Lower leg skin (tissue), 4 donors: Measurements from ENCODE around the gene ARMH1. TPM values are rescaled to one million over a fixed set of nuclear protein-coding genes. Genes with fewer than 3 reads are reported as not detected.

ENCODE experiments used
- DNase-seq, 2 donors: peaks; one replicate each; pipeline ENCODE4 v3.0.0-alpha.2; 2019; ENCODE audit warnings: low spot score in 2 of 2
- H3K4me3 ChIP-seq: fragments of 200-600 bp; sonication (generic); 2 replicates; pipeline ENCODE4 v1.5.1; 2017; ENCODE audit warnings: mild to moderate bottlenecking, low read depth; ENCODE audit not compliant: poor library complexity, severe bottlenecking
- POLR2A ChIP-seq, 2 donors: fragments of 450-650 bp; IDR thresholded peaks; one replicate each; pipeline ENCODE4 v1.6.1; 2016 to 2017; ENCODE audit warnings: antibody characterized with exemption in 2 of 2, mild to moderate bottlenecking in 1 of 2, moderate library complexity in 1 of 2
- WGBS, 2 donors: methylation state at CpG; one replicate each; pipeline ENCODE4 v1.1.5; 2018; 5-methylcytosine and 5-hydroxymethylcytosine counted together
- intact Hi-C: fragments of 100-400 bp; cut with DNase I; formaldehyde crosslinking; loops from one replicate; pipeline ENCODE4 v1.15.0; 2023; ENCODE audit warnings: low total_unique reads
- total RNA-seq, 4 donors: library from RNA; depleted of rRNA; stranded (reverse); fragments of >200 nt; gene quantifications; one replicate each; pipeline ENCODE4 v1.1.0, GENCODE V29; 2016
- TF ChIP-seq, protein P1 (sequence below), 3 donors: fragments of 450-650 bp; IDR thresholded peaks; one replicate each; pipeline ENCODE4 v1.5.1; 2016; ENCODE audit warnings: antibody characterized with exemption in 3 of 3, mild to moderate bottlenecking in 3 of 3, moderate library complexity in 2 of 3

ARMH1 gene
- total RNA-seq, 4 donors from 2014 or later: 2.7 TPM; not detected in 3

DNA sequence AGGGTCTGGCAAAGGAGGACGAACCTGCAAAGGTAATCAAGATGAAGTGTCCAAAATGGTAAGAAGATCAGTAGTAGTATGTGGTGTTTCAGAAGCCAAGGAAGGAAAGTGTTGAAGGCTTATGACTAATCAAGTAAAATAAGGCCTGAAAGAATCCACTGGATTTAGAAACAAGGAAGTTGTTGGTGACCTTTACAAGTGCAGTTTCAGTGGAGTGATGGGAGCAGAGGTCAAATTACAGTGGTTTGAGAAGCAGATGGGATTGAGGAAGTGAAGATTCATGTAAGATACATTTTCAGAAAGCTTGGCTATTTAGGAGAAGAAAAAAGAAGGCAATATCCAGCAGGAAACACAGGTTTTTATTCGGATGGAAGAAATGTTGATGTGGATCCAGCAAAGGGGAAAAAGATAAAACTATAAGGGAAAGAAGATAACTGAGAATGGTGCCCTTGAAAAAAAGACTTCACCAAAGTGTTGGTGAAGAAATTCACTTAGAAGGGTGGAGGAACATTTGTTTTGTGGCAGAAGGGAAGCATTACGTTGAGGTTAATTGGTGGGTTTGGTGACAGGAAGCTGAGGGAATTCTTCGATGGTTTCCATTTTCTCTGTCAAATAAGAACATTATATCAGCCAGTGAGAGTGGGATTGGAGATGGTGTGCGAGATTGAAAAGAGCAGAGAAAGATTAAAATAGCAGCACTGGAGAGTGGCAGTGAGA lies 2.1 kb downstream of the ARMH1 start:
- DNase-seq: no peak
- 65 to 76% methylated on average over 5 of the region's 5 CpGs for WGBS, 2 donors
- no peak overlapping the region for H3K4me3 ChIP-seq
- intact Hi-C loops: no loop called here
- TF ChIP-seq, protein P1, sequence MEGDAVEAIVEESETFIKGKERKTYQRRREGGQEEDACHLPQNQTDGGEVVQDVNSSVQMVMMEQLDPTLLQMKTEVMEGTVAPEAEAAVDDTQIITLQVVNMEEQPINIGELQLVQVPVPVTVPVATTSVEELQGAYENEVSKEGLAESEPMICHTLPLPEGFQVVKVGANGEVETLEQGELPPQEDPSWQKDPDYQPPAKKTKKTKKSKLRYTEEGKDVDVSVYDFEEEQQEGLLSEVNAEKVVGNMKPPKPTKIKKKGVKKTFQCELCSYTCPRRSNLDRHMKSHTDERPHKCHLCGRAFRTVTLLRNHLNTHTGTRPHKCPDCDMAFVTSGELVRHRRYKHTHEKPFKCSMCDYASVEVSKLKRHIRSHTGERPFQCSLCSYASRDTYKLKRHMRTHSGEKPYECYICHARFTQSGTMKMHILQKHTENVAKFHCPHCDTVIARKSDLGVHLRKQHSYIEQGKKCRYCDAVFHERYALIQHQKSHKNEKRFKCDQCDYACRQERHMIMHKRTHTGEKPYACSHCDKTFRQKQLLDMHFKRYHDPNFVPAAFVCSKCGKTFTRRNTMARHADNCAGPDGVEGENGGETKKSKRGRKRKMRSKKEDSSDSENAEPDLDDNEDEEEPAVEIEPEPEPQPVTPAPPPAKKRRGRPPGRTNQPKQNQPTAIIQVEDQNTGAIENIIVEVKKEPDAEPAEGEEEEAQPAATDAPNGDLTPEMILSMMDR (IDR thresholded peaks at IDR 0.05): no peak
- TF ChIP-seq POLR2A (IDR thresholded peaks at IDR 0.05): no peak

DNA sequence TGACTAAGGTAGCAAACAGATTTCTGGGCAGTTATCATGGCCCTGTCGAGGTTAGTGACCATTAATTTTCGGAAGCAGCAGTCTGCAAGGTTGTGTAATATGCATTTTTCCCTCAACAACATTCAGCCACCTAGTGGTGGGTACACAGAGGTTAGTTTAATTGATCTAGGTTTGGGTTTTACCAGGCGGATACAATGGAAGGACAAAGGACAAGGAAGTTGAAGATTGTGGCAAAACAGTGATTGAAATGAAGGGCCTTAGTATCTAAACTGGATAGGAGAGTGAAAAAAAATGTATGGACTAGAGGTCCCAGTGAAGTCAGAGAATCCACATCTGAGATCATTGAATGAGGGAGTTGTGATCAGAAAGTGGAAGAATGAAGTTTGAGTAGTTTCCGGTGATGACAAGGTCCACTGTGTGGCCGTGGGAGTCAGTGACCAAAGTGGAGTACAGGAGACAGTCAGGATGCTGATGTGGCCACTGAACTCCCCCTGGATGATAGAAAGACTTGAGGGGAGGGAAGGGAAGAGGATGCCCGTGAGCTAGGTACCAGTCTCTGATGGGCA lies 2.8 kb downstream of the ARMH1 start:
- TF ChIP-seq, protein P1 (IDR thresholded peaks at IDR 0.05): no peak
- TF ChIP-seq POLR2A (IDR thresholded peaks at IDR 0.05): no peak
- intact Hi-C loops: no loop called here
- H3K4me3 ChIP-seq: no peak overlapping the region
- DNase-seq: no peak
- WGBS, 2 donors: 67 to 69% methylated on average over 6 of the region's 6 CpGs

DNA sequence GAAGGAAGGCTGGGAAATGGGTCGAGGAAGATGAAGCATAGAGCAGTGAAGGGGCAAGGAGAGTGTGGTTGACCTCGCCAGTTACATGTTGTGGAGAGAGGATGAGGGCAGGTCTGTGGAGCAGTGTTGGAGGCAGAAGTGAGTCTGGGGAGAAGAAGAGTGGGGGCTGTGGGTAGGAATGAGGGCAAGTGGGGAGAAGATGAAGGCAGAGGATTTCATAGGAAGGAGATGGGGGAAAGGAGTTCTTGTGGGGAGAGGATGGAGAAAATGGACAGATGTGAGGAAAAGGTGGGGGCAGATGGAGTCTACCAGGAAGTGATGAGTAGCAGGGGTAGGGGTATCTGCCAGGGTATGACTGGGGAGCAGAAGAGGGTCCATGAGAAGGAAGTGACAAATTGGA lies 3.6 kb downstream of the ARMH1 start:
- DNase-seq: no peak
- TF ChIP-seq, protein P1 (IDR thresholded peaks at IDR 0.05): no peak
- TF ChIP-seq POLR2A (IDR thresholded peaks at IDR 0.05): no peak
- no peak overlapping the region for H3K4me3 ChIP-seq
- 89 to 94% methylated on average over 2 of the region's 2 CpGs for WGBS, 2 donors
- intact Hi-C loops: no loop called here

DNA sequence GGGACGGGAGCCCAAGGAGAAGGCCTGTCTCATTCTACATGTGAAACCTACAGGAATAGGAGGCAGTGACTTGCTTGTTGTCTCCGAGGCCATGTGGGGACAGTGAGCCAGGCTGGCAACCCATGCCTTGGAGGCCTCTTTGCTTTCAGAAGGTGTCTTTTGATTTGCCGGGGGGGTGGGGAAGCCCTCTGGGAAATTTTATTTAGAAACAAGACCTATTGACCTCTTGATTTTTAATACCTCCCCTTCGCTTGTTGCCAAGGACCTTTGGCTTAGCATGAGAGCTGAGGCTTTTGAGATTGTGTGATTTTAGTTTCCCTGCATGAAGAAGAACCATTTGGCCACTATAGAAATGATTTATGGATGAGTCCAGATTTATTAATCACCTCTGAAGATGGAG lies 4.1 kb downstream of the ARMH1 start:
- TF ChIP-seq, protein P1 (IDR thresholded peaks at IDR 0.05): no peak
- TF ChIP-seq POLR2A (IDR thresholded peaks at IDR 0.05): no peak
- DNase-seq: no peak
- 81 to 85% methylated on average over 4 of the region's 4 CpGs for WGBS, 2 donors
- intact Hi-C loops: no loop called here
- H3K4me3 ChIP-seq: no peak overlapping the region

DNA sequence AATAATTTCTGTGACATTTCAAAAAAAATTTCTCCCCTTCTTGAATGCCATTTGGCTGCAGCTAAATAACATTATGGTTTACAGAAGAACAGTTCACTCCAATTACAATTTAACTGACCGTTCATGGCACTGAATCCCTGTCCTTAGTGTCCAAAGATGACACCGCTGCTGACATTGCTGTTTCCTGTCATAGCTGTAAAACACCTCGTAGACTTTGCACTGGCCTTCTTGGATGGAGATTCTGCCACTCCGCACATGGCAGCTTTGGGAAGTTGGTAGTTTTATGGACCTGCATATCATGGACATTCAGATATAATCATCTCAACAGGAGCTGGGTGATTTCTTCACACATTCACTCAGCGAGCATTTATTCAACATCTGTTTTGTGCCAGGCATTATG lies 5.0 kb downstream of the ARMH1 start:
- no peak for DNase-seq
- H3K4me3 ChIP-seq: no peak overlapping the region
- TF ChIP-seq POLR2A (IDR thresholded peaks at IDR 0.05): no peak
- TF ChIP-seq, protein P1 (IDR thresholded peaks at IDR 0.05): no peak
- WGBS, 2 donors: 91 to 95% methylated on average over 5 of the region's 5 CpGs
- intact Hi-C loops: no loop called here
